ENCODE data around the gene NRARP.

The NRARP gene

GRCh38 chr9:137254624-137255447, 47.2 kb downstream of the NRARP start, which contains the start of gene NELFB:
NELFB (plus strand) TSS chr9:137255327.
- Histone ChIP-seq H3K9ac (peak within 1 kb of the TSS; percentile 71), H2AFZ (ENCODE audit: low read depth) (peak within 1 kb of the TSS; percentile 99), H3K4me3 (IDR thresholded peaks at IDR 0.05; ENCODE audit: insufficient read depth, low read depth, low read length) (no peak within 1 kb of the TSS), H3K27ac (peak within 1 kb of the TSS; percentile 65), H3K4me2 (peak within 1 kb of the TSS; percentile 82), H4K20me1 (ENCODE audit: insufficient read depth) (no peaks in the 10 kb centered on the region), H3K27me3 (ENCODE audit: insufficient read depth, low read depth) (no peaks in the 10 kb centered on the region), H3K36me3 (ENCODE audit: insufficient read depth) (no peaks in the 10 kb centered on the region), H3K79me2 (ENCODE audit: insufficient read depth, low read depth) (peaks cover 15% of the 10 kb centered on the region), H3K4me1 (ENCODE audit: low read depth, poor library complexity, severe bottlenecking) (peaks cover 17% of the 10 kb centered on the region)
- TF ChIP-seq, protein P1, sequence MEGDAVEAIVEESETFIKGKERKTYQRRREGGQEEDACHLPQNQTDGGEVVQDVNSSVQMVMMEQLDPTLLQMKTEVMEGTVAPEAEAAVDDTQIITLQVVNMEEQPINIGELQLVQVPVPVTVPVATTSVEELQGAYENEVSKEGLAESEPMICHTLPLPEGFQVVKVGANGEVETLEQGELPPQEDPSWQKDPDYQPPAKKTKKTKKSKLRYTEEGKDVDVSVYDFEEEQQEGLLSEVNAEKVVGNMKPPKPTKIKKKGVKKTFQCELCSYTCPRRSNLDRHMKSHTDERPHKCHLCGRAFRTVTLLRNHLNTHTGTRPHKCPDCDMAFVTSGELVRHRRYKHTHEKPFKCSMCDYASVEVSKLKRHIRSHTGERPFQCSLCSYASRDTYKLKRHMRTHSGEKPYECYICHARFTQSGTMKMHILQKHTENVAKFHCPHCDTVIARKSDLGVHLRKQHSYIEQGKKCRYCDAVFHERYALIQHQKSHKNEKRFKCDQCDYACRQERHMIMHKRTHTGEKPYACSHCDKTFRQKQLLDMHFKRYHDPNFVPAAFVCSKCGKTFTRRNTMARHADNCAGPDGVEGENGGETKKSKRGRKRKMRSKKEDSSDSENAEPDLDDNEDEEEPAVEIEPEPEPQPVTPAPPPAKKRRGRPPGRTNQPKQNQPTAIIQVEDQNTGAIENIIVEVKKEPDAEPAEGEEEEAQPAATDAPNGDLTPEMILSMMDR (conservative IDR thresholded peaks at IDR 0.05; ENCODE audit: low read depth, low read length) = no peak

GRCh38 chr9:137253717-137254623, 48.1 kb downstream of the NRARP start:
- Histone ChIP-seq H3K4me1 (ENCODE audit: low read depth, poor library complexity, severe bottlenecking) (peaks cover 17% of the 10 kb centered on the region), H3K4me2 (peak overlapping the region; percentile 82), H3K36me3 (ENCODE audit: insufficient read depth) (no peaks in the 10 kb centered on the region), H3K27ac (no peak overlapping the region), H2AFZ (ENCODE audit: low read depth) (peak overlapping the region; percentile 99), H4K20me1 (ENCODE audit: insufficient read depth) (no peaks in the 10 kb centered on the region), H3K9ac (no peak overlapping the region), H3K4me3 (IDR thresholded peaks at IDR 0.05; ENCODE audit: insufficient read depth, low read depth, low read length) (no peak overlapping the region), H3K27me3 (ENCODE audit: insufficient read depth, low read depth) (no peaks in the 10 kb centered on the region), H3K79me2 (ENCODE audit: insufficient read depth, low read depth) (peaks cover 15% of the 10 kb centered on the region)
- TF ChIP-seq, protein P1 (conservative IDR thresholded peaks at IDR 0.05; ENCODE audit: low read depth, low read length) = no peak

GRCh38 chr9:137252555-137253506, 49.2 kb downstream of the NRARP start:
- Histone ChIP-seq H2AFZ (ENCODE audit: low read depth) (no peak overlapping the region), H3K4me1 (ENCODE audit: low read depth, poor library complexity, severe bottlenecking) (peaks cover 17% of the 10 kb centered on the region), H4K20me1 (ENCODE audit: insufficient read depth) (no peaks in the 10 kb centered on the region), H3K9ac (no peak overlapping the region), H3K27me3 (ENCODE audit: insufficient read depth, low read depth) (no peaks in the 10 kb centered on the region), H3K36me3 (ENCODE audit: insufficient read depth) (no peaks in the 10 kb centered on the region), H3K79me2 (ENCODE audit: insufficient read depth, low read depth) (peaks cover 13% of the 10 kb centered on the region), H3K4me3 (IDR thresholded peaks at IDR 0.05; ENCODE audit: insufficient read depth, low read depth, low read length) (no peak overlapping the region), H3K4me2 (no peak overlapping the region), H3K27ac (no peak overlapping the region)
- TF ChIP-seq, protein P1 (conservative IDR thresholded peaks at IDR 0.05; ENCODE audit: low read depth, low read length) = no peak

Measured in KMS-11 (cell line).